HFF-Myc (cell line): ENCODE results near the gene RPL7L1.

ENCODE experiments used
- DNase-seq: peaks from one replicate; pipeline ENCODE4 v3.0.0-alpha.2; 2011; ENCODE audit warnings: low read depth; ENCODE audit errors: extremely low read depth
- H3K4me3 ChIP-seq: replicated peaks from 2 replicates; pipeline ENCODE4 v1.5.1; 2011; ENCODE audit warnings: low read depth, mild to moderate bottlenecking, control low read depth, low read length
- TF ChIP-seq, protein P1 (sequence below): IDR thresholded peaks from 2 replicates; pipeline ENCODE4 v1.5.1; 2012; ENCODE audit warnings: mild to moderate bottlenecking, low read depth, low read length, control low read depth; ENCODE audit errors: missing control alignments

Gene RPL7L1

DNA sequence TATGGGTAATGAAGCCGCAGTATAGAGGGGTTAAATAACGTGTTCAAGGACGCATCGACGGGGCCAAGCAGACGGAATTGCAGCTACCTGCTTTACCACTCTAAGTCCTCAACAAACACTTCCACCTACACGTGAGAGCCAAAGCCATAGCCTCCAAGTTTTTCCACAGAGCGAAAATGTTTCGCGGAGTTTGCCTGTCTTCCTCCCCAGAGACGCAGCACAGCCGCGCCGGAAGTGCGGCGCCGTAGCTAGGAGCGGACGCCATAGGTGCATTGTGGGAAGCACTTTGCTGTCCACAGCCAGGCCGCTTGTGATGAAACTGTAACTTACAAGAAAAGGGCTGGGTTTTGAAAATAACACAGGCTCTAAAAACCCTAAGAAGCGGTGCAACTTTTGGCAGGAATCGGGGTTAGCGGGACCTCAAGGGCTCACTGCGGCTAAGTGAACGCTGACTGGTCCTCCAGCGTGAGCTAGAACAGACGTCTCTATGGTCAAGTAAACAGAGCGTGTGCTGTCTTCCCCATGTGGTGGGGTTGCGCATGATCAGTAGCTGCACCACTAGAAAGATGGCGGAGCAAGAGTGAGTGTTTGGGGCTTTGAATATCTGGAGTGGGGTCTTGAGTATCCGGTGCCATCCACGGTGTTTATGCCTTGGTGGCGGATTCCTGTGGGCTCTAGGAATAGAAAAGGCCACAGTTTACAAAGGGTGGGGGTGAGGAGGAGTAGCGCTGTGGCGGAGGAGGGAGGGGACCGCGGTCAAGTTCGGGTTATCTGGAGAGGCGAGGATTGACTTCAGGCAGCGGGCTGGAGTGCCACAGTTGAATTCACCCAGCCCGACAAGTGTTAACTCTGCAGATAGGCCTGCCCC lies at the start of gene RPL7L1:
Gene RPL7L1, plus strand, starts transcription at position 245 of the 868 bp plus-strand sequence. Its CDS starts 295 bp downstream, at position 540.
- H3K4me3 ChIP-seq: peak within 1 kb of the TSS; percentile 100
- DNase-seq: peak; percentile 82
- TF ChIP-seq, protein P1, sequence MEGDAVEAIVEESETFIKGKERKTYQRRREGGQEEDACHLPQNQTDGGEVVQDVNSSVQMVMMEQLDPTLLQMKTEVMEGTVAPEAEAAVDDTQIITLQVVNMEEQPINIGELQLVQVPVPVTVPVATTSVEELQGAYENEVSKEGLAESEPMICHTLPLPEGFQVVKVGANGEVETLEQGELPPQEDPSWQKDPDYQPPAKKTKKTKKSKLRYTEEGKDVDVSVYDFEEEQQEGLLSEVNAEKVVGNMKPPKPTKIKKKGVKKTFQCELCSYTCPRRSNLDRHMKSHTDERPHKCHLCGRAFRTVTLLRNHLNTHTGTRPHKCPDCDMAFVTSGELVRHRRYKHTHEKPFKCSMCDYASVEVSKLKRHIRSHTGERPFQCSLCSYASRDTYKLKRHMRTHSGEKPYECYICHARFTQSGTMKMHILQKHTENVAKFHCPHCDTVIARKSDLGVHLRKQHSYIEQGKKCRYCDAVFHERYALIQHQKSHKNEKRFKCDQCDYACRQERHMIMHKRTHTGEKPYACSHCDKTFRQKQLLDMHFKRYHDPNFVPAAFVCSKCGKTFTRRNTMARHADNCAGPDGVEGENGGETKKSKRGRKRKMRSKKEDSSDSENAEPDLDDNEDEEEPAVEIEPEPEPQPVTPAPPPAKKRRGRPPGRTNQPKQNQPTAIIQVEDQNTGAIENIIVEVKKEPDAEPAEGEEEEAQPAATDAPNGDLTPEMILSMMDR: no peak

DNA sequence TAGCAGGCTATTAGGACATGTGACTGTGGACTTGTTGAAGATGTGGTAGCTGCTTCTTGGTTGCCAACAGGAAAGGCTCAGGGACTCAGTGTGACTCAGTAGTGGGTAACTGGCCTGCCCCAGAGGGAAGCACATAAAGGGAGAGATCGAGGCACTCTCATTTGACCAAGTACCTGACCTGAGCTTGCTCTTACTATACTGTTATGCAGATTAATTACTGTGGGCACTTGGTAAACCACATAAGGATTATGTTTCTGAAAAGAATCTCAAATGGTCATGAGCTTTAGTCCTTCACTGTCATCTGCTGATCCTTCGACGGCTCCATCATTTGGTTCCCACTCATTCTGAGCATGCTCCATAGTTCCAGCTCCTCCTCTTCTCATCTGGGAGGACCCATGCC lies 48.2 kb upstream of the RPL7L1 start:
- no peak for DNase-seq
- TF ChIP-seq, protein P1: no peak

DNA sequence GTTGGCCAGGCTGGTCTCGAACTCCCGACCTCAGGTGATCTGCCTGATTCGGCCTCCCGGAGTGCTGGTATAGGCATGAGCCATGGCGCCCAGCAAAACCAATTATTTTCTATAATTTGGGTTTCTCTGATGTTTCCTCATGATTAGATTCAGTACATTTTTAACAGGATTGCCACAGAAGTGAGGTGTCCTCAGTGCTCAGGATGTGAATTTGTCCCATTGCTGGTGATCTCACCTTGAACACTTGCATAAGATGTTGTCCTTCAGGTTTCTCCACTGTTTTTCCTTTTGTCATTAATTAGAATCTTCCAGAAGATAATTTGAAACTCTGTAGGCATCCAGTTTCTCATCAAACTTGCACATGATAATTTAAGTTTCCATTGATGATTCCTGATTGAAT lies 45.4 kb upstream of the RPL7L1 start:
- no peak overlapping the region for H3K4me3 ChIP-seq
- TF ChIP-seq, protein P1: no peak
- DNase-seq: no peak

More for the DNA sequence above, 48.2 kb upstream of the RPL7L1 start:
- no peak overlapping the region for H3K4me3 ChIP-seq

DNA sequence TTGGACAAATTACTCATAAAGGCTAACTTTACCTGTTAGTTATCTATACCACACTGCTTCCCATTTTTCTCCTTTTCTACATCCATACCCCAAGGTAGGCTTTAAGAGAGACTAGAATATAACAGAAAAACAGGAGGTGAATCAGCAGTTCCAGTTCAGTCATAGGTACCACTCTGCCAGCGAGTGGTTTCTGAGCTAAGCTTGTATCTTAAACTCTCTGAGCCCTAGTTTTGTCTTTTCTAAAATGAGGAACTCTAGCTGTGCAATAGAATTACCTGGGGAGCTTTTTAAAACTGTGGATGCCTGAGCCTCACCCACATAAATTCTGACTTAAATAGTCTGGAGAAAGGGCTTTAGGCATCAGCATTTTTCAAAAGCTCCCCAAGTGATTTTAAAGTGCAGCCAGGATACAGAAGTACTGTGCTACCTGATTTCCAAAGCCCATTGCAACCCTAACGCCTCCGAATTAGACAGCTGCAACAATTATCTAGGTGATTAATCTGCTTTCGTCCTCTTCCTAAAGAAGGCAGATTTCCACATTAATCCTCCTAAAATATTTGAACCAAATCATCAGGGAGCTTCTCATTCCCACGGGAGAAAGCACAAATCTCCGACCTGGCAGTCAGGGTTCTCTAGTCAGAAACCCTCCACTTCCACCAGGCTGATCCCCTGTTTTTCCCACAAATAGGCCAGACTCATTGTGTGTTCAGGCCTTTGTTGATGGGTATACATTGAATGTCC lies 37.4 kb upstream of the RPL7L1 start:
- DNase-seq: no peak
- no peak overlapping the region for H3K4me3 ChIP-seq
- TF ChIP-seq, protein P1: no peak

DNA sequence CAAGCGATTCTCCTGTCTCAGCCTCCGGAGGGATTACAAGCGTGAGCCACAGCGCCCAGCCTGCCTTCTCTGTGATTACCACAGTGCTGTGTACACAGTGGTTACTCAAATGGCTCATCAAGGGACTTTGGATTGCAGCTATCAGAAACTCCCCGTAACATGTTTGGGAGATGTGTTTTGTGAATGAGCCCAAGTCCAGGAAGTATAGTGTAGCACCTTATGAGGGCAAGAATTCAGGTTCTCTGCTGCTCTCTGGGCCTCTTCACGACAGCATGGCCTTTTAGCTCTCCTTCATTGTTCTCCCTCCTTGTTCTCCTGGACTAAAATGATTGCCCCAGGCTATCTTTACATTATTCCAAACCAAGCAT lies 34.1 kb upstream of the RPL7L1 start:
- no peak for DNase-seq

DNA sequence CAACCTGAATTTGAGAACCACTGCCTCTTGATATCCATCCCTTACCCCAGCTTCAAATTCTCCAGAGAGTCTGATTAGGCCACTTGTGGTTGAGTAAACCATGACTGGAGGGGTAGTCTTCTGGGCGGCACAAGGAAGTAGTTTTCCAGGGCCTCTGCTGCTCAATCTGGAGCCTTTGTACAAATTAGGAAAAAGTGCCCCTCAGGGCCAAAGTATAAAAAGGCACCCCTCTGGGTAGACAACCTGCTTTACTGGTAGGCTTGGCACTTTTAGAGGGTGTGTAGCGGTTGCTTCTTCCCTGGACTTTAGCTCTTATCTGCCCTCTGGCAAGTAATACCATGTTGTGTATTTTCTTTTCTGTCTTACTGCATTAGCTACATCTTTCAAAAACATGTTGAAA lies 32.9 kb upstream of the RPL7L1 start:
- H3K4me3 ChIP-seq: no peak overlapping the region
- no peak for DNase-seq
- TF ChIP-seq, protein P1: no peak

More for the DNA sequence above, 34.1 kb upstream of the RPL7L1 start:
- TF ChIP-seq, protein P1: no peak
- H3K4me3 ChIP-seq: no peak overlapping the region
